NB4 (cell line): ENCODE data around the gene SCN1B.

Experiments used
- CTCF ChIP-seq: IDR thresholded peaks from one replicate; pipeline ENCODE4 v1.5.1; 2012; ENCODE audit warnings: low read depth, low read length
- MYC ChIP-seq: IDR thresholded peaks from 2 replicates; pipeline ENCODE4 v1.6.1; 2011; ENCODE audit warnings: low read depth, low read length
- POLR2A ChIP-seq: IDR thresholded peaks from 2 replicates; pipeline ENCODE4 v1.6.1; 2011; ENCODE audit warnings: mild to moderate bottlenecking; ENCODE audit not compliant: insufficient read length; ENCODE audit errors: extremely low read depth

- TF ChIP-seq CTCF (no peak), POLR2A (no peak), MYC (no peak)
Measured at GRCh38 chr19:35076657-35077056, 46.4 kb downstream of the SCN1B start.
